Measurements from ENCODE around the gene GRIA4.

GRIA4 gene

DNA sequence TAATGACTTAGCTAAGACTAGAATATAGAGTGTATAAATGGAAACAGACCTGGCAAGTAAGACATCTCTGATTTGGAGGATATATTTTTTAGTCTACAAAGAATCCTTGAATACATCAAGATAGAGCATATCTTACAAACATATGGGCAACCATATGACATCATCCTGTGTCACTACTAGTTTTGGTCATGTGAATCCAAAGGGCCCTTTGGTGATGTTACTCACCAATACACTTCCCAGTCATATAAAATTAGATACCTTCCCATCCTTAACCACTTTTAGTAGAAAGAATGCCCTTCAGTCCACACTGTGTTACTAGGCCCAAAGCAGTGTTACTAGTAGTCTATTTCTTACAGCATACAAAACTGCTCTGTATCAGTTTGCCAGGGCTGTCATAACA is 31.6 kb downstream of the GRIA4 start:
- Histone ChIP-seq H3K27ac (ENCODE audit: low read length) (no peak overlapping the region), H3K4me1 (ENCODE audit: insufficient read depth, low read length) (no peaks in the 10 kb centered on the region), H3K9ac (ENCODE audit: low read depth, low read length) (no peak overlapping the region), H3K36me3 (ENCODE audit: insufficient read depth, low read depth, low read length) (no peaks in the 10 kb centered on the region), H3K4me3 (ENCODE audit: low read length) (no peak overlapping the region), H3K27me3 (ENCODE audit: insufficient read depth, low read length) (no peaks in the 10 kb centered on the region), H3K9me3 (ENCODE audit: insufficient read depth, low read depth, low read length) (no peaks in the 10 kb centered on the region)

DNA sequence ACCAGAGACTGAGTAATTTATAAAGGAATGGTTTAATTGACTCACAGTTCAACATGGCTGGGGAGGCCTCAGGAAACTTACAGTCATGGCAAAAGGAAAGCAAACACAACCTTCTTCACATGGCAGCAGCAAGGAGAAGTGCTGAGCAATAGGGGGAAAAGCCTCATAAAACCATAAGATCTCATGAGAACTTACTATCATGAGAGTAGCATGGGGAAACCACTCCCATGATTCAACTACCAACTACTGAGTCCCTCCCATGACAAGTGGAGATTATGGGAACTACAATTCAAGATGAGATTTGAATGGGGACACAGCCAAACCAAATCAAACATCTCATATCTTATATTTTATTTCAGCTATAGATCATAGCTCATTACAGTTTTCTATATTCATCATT is 33.0 kb downstream of the GRIA4 start:
- Histone ChIP-seq H3K27me3 (ENCODE audit: insufficient read depth, low read length) (no peaks in the 10 kb centered on the region), H3K9me3 (ENCODE audit: insufficient read depth, low read depth, low read length) (no peaks in the 10 kb centered on the region), H3K4me3 (ENCODE audit: low read length) (no peak overlapping the region), H3K36me3 (ENCODE audit: insufficient read depth, low read depth, low read length) (no peaks in the 10 kb centered on the region), H3K4me1 (ENCODE audit: insufficient read depth, low read length) (no peaks in the 10 kb centered on the region), H3K9ac (ENCODE audit: low read depth, low read length) (no peak overlapping the region), H3K27ac (ENCODE audit: low read length) (no peak overlapping the region)

GRCh38 chr11:105644839-105645573 is 35.1 kb downstream of the GRIA4 start:
- Histone ChIP-seq H3K4me3 (ENCODE audit: low read length) (no peak overlapping the region), H3K9me3 (ENCODE audit: insufficient read depth, low read depth, low read length) (no peaks in the 10 kb centered on the region), H3K9ac (ENCODE audit: low read depth, low read length) (no peak overlapping the region), H3K27ac (ENCODE audit: low read length) (no peak overlapping the region), H3K4me1 (ENCODE audit: insufficient read depth, low read length) (no peaks in the 10 kb centered on the region), H3K36me3 (ENCODE audit: insufficient read depth, low read depth, low read length) (no peaks in the 10 kb centered on the region), H3K27me3 (ENCODE audit: insufficient read depth, low read length) (no peaks in the 10 kb centered on the region)

GRCh38 chr11:105647780-105648179 is 37.9 kb downstream of the GRIA4 start:
- Histone ChIP-seq H3K9me3 (ENCODE audit: insufficient read depth, low read depth, low read length) (no peaks in the 10 kb centered on the region), H3K27ac (ENCODE audit: low read length) (no peak overlapping the region), H3K27me3 (ENCODE audit: insufficient read depth, low read length) (no peaks in the 10 kb centered on the region), H3K4me3 (ENCODE audit: low read length) (no peak overlapping the region), H3K9ac (ENCODE audit: low read depth, low read length) (no peak overlapping the region), H3K4me1 (ENCODE audit: insufficient read depth, low read length) (no peaks in the 10 kb centered on the region), H3K36me3 (ENCODE audit: insufficient read depth, low read depth, low read length) (no peaks in the 10 kb centered on the region)

DNA sequence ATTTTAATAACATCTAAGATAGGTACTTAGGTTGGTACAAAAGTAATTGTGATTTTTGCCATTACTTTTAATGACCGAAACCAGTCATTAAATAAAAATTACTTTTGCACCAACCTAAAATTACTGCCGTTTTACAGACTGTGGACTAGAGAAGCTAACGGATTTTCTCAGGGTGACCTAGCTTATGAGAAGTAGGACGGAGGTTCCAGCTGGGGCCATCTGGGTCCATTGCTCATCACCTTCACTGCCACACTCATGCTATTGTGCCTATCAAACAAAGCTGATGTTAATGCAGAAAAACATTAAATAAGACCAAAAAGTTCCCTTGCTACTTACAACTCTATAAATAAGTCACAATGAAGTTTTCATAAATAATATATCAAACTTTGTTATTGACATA is 38.9 kb downstream of the GRIA4 start:
- H3K27ac ChIP-seq (ENCODE audit: low read length), result no peak overlapping the region
- no peaks in the 10 kb centered on the region for H3K4me1 ChIP-seq (ENCODE audit: insufficient read depth, low read length)
- no peak overlapping the region for H3K4me3 ChIP-seq (ENCODE audit: low read length)
- H3K36me3 ChIP-seq (ENCODE audit: insufficient read depth, low read depth, low read length), result no peaks in the 10 kb centered on the region
- H3K9me3 ChIP-seq (ENCODE audit: insufficient read depth, low read depth, low read length), result no peaks in the 10 kb centered on the region
- no peak overlapping the region for H3K9ac ChIP-seq (ENCODE audit: low read depth, low read length)
- H3K27me3 ChIP-seq (ENCODE audit: insufficient read depth, low read length), result no peaks in the 10 kb centered on the region

- H3K4me1 ChIP-seq (ENCODE audit: insufficient read depth, low read length), result no peaks in the 10 kb centered on the region
- H3K9me3 ChIP-seq (ENCODE audit: insufficient read depth, low read depth, low read length), result no peaks in the 10 kb centered on the region
- no peaks in the 10 kb centered on the region for H3K27me3 ChIP-seq (ENCODE audit: insufficient read depth, low read length)
- no peaks in the 10 kb centered on the region for H3K36me3 ChIP-seq (ENCODE audit: insufficient read depth, low read depth, low read length)
- H3K4me3 ChIP-seq (ENCODE audit: low read length), result no peak overlapping the region
- H3K9ac ChIP-seq (ENCODE audit: low read depth, low read length), result no peak overlapping the region
- no peak overlapping the region for H3K27ac ChIP-seq (ENCODE audit: low read length)
These were observed 55.4 kb downstream of the GRIA4 start for GRCh38 chr11:105665281-105665680.

GRCh38 chr11:105667441-105667840 is 57.6 kb downstream of the GRIA4 start:
- no peaks in the 10 kb centered on the region for H3K4me1 ChIP-seq (ENCODE audit: insufficient read depth, low read length)
- no peaks in the 10 kb centered on the region for H3K36me3 ChIP-seq (ENCODE audit: insufficient read depth, low read depth, low read length)
- no peaks in the 10 kb centered on the region for H3K9me3 ChIP-seq (ENCODE audit: insufficient read depth, low read depth, low read length)
- H3K27me3 ChIP-seq (ENCODE audit: insufficient read depth, low read length), result no peaks in the 10 kb centered on the region
- H3K27ac ChIP-seq (ENCODE audit: low read length), result no peak overlapping the region
- no peak overlapping the region for H3K4me3 ChIP-seq (ENCODE audit: low read length)
- H3K9ac ChIP-seq (ENCODE audit: low read depth, low read length), result no peak overlapping the region

DNA sequence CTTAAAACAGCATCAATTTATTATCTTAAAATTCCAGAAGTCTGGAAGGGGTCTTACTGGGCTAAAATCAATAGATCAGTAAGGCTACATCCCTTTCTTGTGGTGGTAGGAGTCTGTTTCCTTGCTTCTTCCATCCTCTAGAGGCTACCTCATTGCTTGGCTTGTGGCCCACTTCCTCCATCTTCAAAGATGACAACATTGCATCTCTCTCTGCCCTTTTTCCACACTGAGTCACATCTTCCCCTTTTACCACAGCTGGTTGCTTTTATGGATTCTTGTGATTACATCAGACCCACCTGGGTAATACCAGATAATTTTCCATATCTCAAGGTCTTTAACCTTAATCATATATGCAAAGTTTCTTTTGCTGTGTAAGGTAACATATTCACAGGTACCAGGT is 60.9 kb downstream of the GRIA4 start:
- H3K27ac ChIP-seq (ENCODE audit: low read length), result no peak overlapping the region
- H3K36me3 ChIP-seq (ENCODE audit: insufficient read depth, low read depth, low read length), result no peaks in the 10 kb centered on the region
- H3K4me1 ChIP-seq (ENCODE audit: insufficient read depth, low read length), result no peaks in the 10 kb centered on the region
- no peaks in the 10 kb centered on the region for H3K9me3 ChIP-seq (ENCODE audit: insufficient read depth, low read depth, low read length)
- no peak overlapping the region for H3K4me3 ChIP-seq (ENCODE audit: low read length)
- H3K27me3 ChIP-seq (ENCODE audit: insufficient read depth, low read length), result no peaks in the 10 kb centered on the region
- H3K9ac ChIP-seq (ENCODE audit: low read depth, low read length), result no peak overlapping the region

- Histone ChIP-seq H3K4me1 (ENCODE audit: insufficient read depth, low read length) (no peaks in the 10 kb centered on the region), H3K27me3 (ENCODE audit: insufficient read depth, low read length) (no peaks in the 10 kb centered on the region), H3K9me3 (ENCODE audit: insufficient read depth, low read depth, low read length) (no peaks in the 10 kb centered on the region), H3K9ac (ENCODE audit: low read depth, low read length) (no peak overlapping the region), H3K27ac (ENCODE audit: low read length) (no peak overlapping the region), H3K4me3 (ENCODE audit: low read length) (no peak overlapping the region), H3K36me3 (ENCODE audit: insufficient read depth, low read depth, low read length) (no peaks in the 10 kb centered on the region)
These were observed 63.2 kb downstream of the GRIA4 start for GRCh38 chr11:105673089-105673488.

GRCh38 chr11:105689631-105690030 is 79.8 kb downstream of the GRIA4 start:
- H3K27me3 ChIP-seq (ENCODE audit: insufficient read depth, low read length), result no peaks in the 10 kb centered on the region
- no peaks in the 10 kb centered on the region for H3K4me1 ChIP-seq (ENCODE audit: insufficient read depth, low read length)
- no peaks in the 10 kb centered on the region for H3K9me3 ChIP-seq (ENCODE audit: insufficient read depth, low read depth, low read length)
- H3K4me3 ChIP-seq (ENCODE audit: low read length), result no peak overlapping the region
- no peaks in the 10 kb centered on the region for H3K36me3 ChIP-seq (ENCODE audit: insufficient read depth, low read depth, low read length)
- H3K9ac ChIP-seq (ENCODE audit: low read depth, low read length), result no peak overlapping the region
- H3K27ac ChIP-seq (ENCODE audit: low read length), result no peak overlapping the region

- no peak overlapping the region for H3K9ac ChIP-seq (ENCODE audit: low read depth, low read length)
- H3K9me3 ChIP-seq (ENCODE audit: insufficient read depth, low read depth, low read length), result no peaks in the 10 kb centered on the region
- H3K27ac ChIP-seq (ENCODE audit: low read length), result no peak overlapping the region
- H3K27me3 ChIP-seq (ENCODE audit: insufficient read depth, low read length), result no peaks in the 10 kb centered on the region
- no peak overlapping the region for H3K4me3 ChIP-seq (ENCODE audit: low read length)
- no peaks in the 10 kb centered on the region for H3K36me3 ChIP-seq (ENCODE audit: insufficient read depth, low read depth, low read length)
- H3K4me1 ChIP-seq (ENCODE audit: insufficient read depth, low read length), result no peaks in the 10 kb centered on the region
These were observed 80.6 kb downstream of the GRIA4 start for GRCh38 chr11:105690467-105690866.

DNA sequence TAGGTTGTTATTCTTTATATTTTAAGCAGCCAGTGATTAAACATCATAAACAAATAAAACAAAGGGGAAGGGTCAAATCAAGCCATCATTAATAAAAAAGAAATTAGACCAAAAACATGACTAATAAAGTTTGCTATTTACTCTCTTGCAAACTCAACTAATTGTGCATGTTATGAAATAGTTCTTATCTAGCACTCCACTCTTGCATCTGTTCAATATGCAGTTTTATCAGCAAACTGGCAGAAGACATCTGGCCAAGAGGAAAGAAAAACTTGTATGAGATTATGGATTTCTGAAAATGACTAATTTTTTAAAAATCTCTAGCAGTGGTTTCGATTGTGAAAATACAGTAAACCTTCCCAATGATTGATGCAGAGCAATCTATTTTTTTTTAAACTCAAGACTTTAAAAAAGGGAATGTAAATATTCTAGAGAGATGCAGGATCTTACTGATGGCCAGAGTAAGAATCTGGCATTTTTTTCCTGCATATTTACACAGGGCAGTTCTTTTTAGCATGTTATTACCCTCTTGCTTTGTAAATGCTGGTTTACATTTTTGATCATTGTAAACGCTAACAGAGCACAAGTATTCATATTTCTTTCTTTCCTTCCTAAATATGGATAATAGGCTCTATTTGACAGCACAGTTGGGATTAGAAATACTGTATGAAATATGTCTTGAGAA is 83.3 kb downstream of the GRIA4 start:
- Histone ChIP-seq H3K9ac (ENCODE audit: low read depth, low read length) (no peak overlapping the region), H3K4me3 (ENCODE audit: low read length) (no peak overlapping the region)

More for the DNA sequence above, 83.3 kb downstream of the GRIA4 start:
- no peaks in the 10 kb centered on the region for H3K36me3 ChIP-seq (ENCODE audit: insufficient read depth, low read depth, low read length)
- no peak overlapping the region for H3K27ac ChIP-seq (ENCODE audit: low read length)
- no peaks in the 10 kb centered on the region for H3K27me3 ChIP-seq (ENCODE audit: insufficient read depth, low read length)
- H3K9me3 ChIP-seq (ENCODE audit: insufficient read depth, low read depth, low read length), result no peaks in the 10 kb centered on the region
- peaks cover 8% of the 10 kb centered on the region; the same call in 1 of the 2 replicates for H3K4me1 ChIP-seq (ENCODE audit: insufficient read depth, low read length)

All from iPS-20b (cell line).